Peyer's patch (tissue), 4 donors: Measurements from ENCODE around the gene FAM32A.

Experiments used
- POLR2A ChIP-seq, 2 donors: fragments of 450-650 bp; IDR thresholded peaks; one replicate each; pipeline ENCODE4 v1.5.1; 2017; ENCODE audit warnings: antibody characterized with exemption in 2 of 2, mild to moderate bottlenecking in 2 of 2, moderate library complexity in 2 of 2
- TF ChIP-seq, protein P1 (sequence below), 6 experiments: fragments of 450-650 bp in 4 of 6; fragments of 200-600 bp in 2 of 6; sonication (generic) in 1 of 6; IDR thresholded peaks; one replicate each; pipeline ENCODE4 v1.5.1; 2017 to 2019; ENCODE audit warnings: antibody characterized with exemption in 6 of 6, mild to moderate bottlenecking in 3 of 6, moderate library complexity in 1 of 6

DNA sequence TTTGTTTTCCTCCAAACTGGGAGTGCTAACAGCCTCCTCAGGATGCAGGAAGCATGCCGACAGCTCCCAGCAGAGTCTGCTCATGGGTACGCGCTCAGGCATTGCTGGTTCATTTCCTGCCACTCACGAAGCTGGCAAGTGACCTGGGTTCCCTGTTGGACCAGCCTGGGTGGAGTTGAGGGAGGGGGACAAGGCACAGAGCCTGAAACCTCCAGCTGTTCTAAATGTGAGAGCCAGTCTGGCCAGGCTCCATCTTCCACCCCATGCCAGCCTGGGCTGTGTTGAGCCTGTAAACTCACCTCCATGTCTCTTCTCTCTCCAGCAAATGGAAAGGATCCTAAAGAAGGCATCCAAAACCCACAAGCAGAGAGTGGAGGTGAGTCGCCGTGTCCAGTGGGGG, 5.0 kb downstream of the FAM32A start:
- TF ChIP-seq, protein P1, sequence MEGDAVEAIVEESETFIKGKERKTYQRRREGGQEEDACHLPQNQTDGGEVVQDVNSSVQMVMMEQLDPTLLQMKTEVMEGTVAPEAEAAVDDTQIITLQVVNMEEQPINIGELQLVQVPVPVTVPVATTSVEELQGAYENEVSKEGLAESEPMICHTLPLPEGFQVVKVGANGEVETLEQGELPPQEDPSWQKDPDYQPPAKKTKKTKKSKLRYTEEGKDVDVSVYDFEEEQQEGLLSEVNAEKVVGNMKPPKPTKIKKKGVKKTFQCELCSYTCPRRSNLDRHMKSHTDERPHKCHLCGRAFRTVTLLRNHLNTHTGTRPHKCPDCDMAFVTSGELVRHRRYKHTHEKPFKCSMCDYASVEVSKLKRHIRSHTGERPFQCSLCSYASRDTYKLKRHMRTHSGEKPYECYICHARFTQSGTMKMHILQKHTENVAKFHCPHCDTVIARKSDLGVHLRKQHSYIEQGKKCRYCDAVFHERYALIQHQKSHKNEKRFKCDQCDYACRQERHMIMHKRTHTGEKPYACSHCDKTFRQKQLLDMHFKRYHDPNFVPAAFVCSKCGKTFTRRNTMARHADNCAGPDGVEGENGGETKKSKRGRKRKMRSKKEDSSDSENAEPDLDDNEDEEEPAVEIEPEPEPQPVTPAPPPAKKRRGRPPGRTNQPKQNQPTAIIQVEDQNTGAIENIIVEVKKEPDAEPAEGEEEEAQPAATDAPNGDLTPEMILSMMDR (IDR thresholded peaks at IDR 0.05), result no peak
- no peak for TF ChIP-seq POLR2A (IDR thresholded peaks at IDR 0.05)
